ENCODE results near the gene PLEKHJ1.

Gene PLEKHJ1

GRCh38 chr19:2247433-2248101 is 11.4 kb upstream of the PLEKHJ1 start:
- DNase-seq (ENCODE audit: low read depth), result no peak
- H3K4me3 ChIP-seq (ENCODE audit: low read length), result no peak overlapping the region
- TF ChIP-seq, protein P1, sequence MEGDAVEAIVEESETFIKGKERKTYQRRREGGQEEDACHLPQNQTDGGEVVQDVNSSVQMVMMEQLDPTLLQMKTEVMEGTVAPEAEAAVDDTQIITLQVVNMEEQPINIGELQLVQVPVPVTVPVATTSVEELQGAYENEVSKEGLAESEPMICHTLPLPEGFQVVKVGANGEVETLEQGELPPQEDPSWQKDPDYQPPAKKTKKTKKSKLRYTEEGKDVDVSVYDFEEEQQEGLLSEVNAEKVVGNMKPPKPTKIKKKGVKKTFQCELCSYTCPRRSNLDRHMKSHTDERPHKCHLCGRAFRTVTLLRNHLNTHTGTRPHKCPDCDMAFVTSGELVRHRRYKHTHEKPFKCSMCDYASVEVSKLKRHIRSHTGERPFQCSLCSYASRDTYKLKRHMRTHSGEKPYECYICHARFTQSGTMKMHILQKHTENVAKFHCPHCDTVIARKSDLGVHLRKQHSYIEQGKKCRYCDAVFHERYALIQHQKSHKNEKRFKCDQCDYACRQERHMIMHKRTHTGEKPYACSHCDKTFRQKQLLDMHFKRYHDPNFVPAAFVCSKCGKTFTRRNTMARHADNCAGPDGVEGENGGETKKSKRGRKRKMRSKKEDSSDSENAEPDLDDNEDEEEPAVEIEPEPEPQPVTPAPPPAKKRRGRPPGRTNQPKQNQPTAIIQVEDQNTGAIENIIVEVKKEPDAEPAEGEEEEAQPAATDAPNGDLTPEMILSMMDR (conservative IDR thresholded peaks at IDR 0.05; ENCODE audit: low read depth, low read length), result no peak

DNA sequence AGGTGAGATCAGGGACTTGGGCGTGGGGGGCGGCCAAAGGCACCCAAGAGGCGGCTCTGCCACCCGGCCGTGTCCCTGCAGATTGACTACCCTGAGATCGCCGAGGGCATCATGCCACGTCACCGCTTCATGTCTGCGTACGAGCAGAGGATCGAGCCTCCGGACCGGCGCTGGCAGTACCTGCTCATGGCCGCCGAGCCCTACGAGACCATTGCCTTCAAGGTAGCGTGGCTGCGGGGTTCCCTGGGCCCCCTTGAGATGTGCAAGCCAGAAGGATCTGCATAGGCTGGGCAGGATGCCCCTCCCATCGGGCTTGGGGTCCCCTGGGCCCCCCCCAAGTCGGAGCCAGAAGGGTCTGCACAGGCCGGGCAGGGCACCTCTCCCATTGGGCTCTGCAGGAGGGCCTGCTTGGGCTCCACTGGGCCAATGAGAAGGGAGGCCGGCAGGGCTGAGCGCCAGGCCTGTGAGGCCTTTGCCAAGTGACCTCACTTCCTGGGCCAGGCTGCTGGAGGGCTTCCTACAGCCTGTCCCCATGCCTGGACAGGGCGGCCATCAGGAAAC is 10.8 kb upstream of the PLEKHJ1 start:
- DNase-seq (ENCODE audit: low read depth), result no peak
- TF ChIP-seq, protein P1 (conservative IDR thresholded peaks at IDR 0.05; ENCODE audit: low read depth, low read length), result no peak
- no peak overlapping the region for H3K4me3 ChIP-seq (ENCODE audit: low read length)

DNA sequence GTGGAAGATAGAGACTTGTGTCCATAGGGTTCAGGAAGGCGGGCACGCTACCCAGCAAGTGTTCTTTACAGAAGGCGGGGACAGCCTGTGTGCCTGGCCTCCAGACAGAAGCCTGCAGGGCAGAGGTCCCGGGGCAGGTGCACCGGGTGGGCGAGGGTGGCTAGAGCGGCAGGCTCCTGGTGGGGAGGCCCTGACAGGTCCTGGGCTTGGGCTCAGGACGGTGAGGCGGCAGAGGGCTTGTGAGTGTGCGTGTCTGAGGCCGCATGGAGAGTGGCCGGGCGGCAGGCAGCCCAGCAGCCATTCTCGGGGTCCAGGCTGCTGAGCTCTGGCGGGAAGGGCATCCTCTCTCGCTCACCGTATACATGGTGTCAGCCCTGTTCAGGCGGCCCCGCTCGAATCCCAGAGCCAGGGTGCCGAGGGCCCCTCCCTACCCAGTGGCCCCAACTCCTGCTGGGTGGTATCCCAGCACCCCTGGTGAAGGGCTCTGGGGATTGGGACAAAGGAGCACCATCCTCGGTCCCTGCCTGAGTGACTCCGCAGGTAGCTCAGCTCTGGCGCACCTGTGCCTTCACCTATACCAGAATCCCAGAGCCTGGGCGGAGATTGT is 10.0 kb upstream of the PLEKHJ1 start:
- DNase-seq (ENCODE audit: low read depth), result no peak
- TF ChIP-seq, protein P1 (conservative IDR thresholded peaks at IDR 0.05; ENCODE audit: low read depth, low read length), result no peak
- no peak overlapping the region for H3K4me3 ChIP-seq (ENCODE audit: low read length)

DNA sequence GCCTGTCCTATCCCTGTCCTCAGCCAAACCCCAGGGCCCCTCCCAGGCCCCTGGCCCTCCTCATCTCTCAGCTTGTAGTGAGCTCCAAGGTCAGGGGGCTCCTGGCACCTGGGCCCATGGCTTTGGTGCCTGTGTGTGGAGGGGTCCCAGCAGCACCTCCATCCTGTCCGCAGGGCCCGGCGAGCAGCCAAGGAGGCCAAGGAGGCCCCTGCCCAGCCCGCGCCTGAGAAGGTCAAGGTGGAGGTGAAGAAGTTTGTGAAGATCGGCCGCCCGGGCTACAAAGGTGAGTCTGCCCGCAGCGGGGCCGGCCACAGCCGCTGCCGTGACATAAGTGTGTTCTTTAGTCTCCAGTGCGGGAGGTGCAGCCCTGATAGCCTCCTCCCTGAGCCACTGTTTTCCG is 9.1 kb upstream of the PLEKHJ1 start:
- no peak for DNase-seq (ENCODE audit: low read depth)
- TF ChIP-seq, protein P1 (conservative IDR thresholded peaks at IDR 0.05; ENCODE audit: low read depth, low read length), result no peak
- H3K4me3 ChIP-seq (ENCODE audit: low read length), result no peak overlapping the region

DNA sequence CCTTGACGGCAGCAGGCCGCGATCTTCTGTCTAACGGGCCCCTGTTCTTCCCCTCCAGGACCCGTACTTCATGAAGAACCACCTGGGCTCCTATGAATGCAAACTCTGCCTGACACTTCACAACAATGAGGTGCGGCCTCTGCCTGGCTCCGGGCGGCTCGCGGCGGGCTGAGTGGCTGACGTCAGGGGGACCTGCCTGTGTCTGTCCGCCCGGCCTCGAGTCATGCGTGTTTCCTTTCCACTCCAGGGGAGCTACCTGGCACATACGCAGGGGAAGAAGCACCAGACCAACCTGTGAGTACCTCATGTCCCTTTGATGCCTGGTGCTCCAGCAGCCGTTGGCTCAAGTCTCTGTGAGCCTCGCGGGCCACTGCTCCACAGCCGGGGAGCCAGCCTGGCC is 8.4 kb upstream of the PLEKHJ1 start:
- no peak overlapping the region for H3K4me3 ChIP-seq (ENCODE audit: low read length)
- no peak for DNase-seq (ENCODE audit: low read depth)
- TF ChIP-seq, protein P1 (conservative IDR thresholded peaks at IDR 0.05; ENCODE audit: low read depth, low read length), result no peak

GRCh38 chr19:2244125-2244411 is 7.9 kb upstream of the PLEKHJ1 start:
- no peak for DNase-seq (ENCODE audit: low read depth)
- TF ChIP-seq, protein P1 (conservative IDR thresholded peaks at IDR 0.05; ENCODE audit: low read depth, low read length), result no peak
- H3K4me3 ChIP-seq (ENCODE audit: low read length), result no peak overlapping the region
